Medulla oblongata (tissue), 1 donor: ENCODE measurements around the gene FAM3D.

Source experiments
- DNase-seq: peaks from one replicate; pipeline ENCODE4 v3.0.0-alpha.2; 2015; ENCODE audit errors: extremely low spot score

The FAM3D gene

DNA sequence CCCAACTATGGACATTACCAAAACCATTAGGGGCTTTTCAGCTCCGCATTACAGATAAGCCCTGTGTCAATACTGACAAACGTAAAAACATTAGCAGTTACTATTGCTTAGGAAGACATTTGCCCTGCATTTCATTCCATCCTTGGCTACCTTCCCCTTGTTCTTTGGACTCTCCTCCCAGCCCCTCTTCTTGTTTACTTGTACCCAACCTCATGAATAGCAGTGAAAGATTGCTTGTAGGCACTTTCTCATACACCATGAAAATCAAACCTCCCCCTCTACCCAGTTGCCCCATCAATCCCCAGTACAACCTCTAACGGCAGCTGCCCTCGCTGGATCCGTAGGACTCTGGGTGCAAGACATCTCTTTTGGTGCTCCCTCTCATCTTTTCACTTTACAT lies 72.5 kb downstream of the FAM3D start:
- no peak for DNase-seq

DNA sequence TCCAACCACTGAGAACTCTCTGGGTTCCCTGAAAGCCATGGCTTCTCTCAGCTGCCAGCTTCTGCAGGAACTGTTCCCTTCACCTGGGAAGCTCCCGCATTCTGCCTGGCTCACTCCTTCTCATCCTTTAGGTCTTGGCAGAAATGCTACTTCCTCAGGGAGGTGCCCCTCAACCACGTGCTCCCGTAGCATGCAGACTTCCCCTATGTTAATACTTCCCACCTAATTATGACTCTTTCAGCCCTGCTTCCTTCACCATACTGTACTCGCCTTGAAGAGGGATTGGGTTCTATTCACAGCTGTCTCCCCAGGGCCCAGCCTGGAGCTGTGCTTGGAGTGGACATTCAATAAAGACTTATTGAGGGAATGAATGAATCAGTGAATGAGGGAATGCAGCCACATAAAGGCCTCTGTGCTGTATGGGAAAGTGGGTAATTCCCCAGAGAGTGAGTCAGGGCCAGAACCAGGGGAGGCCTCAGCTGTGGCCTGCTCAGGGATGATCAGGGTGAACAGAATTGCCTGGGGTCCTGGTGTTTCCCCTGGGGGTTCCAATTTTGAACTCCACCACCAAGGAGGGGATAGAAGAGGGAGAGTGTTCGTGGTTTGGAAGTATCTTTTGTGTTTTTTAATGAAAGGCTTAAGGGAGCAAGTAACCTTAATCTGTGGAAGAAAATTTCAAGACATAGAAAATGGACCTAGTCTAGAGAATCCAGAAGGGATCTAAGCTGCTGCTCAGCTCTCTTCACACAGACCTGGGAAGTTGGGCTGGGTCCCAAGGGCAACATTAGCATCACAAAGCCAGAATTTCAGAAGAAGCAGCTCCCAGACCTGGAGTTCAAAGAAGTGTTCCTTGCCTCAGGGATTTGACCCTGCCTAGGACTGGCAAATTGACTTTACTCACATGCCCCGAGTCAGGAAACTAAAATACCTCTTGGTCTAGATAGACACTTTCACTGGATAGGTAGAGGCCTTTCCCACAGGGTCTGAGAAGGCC lies 74.8 kb downstream of the FAM3D start:
- DNase-seq = no peak

DNA sequence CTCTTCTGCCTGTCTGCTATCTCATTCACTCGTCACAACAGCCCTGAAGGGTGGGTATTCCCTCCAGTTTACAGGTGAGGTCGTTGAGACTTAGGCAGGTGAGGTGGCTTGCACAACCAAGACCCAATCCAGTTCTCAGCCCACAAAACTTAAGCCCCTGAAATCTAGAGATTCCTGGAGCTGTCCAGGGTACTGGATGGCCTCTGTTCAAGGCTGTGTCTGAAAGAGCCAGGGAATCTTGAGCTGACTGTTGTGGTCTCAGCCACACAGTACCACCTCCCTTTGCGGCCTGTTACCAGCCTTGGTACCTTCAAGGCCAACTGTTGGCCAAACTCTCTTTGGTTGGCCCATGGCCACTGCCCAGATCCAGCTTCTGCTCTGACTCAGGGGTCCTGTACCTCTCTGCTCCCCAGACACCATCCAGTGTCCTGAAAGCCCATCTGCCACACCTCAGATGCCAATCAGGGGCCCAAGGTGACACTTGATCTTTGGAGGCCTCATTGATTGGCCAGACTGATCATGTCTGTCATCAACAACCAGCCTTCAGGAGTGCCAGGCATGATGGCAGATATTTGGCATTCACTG lies 78.5 kb downstream of the FAM3D start:
- DNase-seq = no peak

DNA sequence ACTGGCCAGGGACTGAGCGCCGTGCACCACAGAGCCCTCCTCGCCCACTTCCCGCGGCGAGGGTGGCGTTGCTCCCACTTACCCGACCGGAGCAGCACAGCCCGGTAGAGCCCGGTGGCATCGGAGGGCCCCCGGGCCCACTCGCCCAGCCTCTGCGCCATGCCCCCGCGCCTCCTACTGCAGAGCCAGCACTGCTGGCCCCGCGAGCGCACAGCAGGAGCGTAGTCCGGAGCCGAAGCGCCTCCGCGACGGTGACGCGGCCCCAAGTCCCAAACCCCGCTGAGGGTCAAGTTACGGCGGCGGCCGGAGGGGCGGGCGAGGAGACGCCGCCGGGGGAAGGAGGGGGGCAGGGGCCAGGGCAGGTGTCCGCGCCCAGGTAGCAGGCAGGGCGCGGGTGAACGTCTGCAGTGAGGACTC lies 79.8 kb downstream of the FAM3D start:
- no peak for DNase-seq

DNA sequence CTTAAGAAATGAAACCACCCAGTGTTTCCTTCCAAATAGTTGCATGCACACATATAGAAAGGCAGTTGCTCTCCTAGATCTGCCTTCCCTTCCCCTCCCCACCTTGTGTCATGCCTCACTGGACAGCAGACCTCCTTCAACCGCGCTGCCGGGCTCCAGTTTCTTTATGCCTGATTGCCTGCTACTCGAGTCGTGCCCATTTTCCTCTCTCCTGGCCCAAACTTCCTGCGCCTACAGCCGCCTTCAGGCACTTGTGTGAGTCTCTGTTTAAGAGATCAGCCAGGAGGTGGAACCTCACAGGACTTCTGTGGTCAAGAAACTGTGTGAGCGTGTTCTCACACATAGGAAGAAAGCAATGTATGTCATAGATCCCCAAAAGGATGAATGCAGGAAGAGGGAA lies 80.6 kb downstream of the FAM3D start:
- DNase-seq = no peak

DNA sequence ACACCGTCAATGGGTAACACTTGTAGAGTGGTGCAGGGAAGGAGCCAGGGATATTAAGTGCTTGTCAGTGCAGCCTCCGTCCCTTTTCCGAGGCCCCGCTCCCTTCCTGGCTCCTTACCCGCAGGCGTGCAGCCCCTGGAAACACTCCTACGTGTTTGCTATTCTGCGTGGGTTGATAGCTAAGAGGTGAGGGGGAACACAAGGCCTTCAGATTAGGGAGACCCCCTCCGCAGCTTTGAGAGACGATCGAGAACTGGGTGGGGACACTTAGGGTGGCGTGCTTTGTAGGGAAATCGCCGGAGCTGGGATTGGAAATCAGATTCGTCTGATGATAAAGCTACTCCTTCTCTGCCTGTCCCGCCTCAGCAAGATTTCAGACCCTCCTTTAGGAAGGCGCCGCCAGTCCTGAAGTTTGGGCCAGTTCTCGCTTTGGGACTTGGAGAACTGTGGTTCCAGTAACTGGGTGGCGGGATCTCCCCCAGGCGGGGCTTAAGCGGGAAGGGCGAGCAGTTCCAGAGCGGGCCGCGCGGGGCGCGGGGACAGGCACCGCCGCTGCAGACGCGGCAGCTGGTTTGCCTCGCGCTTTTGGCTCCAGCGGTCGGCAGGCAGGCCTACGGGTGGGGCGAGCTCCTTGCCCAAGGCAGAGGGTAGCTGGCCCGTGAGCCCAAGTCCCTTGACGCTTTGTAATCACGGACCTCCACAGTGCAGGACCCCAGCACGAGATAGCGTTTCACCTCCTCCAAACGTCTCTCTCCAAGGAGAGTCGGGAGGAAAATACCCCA lies 81.4 kb downstream of the FAM3D start:
- DNase-seq = peak; percentile 77

DNA sequence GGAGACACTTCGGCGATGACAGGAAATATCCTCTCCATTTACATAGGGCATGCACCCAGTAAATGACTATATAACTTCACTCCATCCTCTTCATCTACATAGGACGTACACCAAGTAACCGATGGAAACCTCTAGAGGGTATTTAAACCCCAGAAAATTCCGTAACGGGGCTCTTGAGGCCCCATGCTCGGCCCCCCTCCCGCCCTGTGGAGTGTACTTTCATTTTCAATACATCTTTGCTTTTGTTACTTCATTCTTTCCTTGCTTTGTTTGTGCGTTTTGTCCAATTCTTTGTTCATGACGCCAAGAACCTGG lies 81.9 kb downstream of the FAM3D start:
- DNase-seq = no peak
